NCI-H1694 (cell line): ENCODE results near the gene PDPN.
"Not testable (repeated sequence)": the region's sequence is repeated elsewhere in the genome, so short reads cannot be mapped to it uniquely, and the experiment has no call there.

ENCODE experiments used
- DNase-seq: peaks from one replicate; lab custom pipeline; 2025; lab: John Stamatoyannopoulos, UW

PDPN gene

GRCh38 chr1:13583595-13583965, at the start of gene PDPN:
Gene PDPN (plus strand): TSS chr1:13583832. CDS start chr1:13584034, 202 bp downstream.
- no peak for DNase-seq

GRCh38 chr1:13535227-13535626, 48.4 kb upstream of the PDPN start:
- no peak for DNase-seq

- no peak for DNase-seq
Observed at GRCh38 chr1:13536571-13536970, 47.1 kb upstream of the PDPN start.

- no peak for DNase-seq
Observed at GRCh38 chr1:13538832-13539231, 44.8 kb upstream of the PDPN start.

GRCh38 chr1:13539683-13540082, 43.9 kb upstream of the PDPN start:
- DNase-seq = no peak

- no peak for DNase-seq
Observed at GRCh38 chr1:13540866-13541265, 42.8 kb upstream of the PDPN start.

GRCh38 chr1:13541435-13542215, 42.0 kb upstream of the PDPN start:
- no peak for DNase-seq

GRCh38 chr1:13543451-13544220, 40.0 kb upstream of the PDPN start:
- peak; percentile 1 for DNase-seq

GRCh38 chr1:13544221-13544556, 39.4 kb upstream of the PDPN start:
- no peak for DNase-seq

- DNase-seq = no peak
Observed at GRCh38 chr1:13546791-13547190, 36.8 kb upstream of the PDPN start.

- no peak for DNase-seq
Observed at GRCh38 chr1:13548281-13548680, 35.4 kb upstream of the PDPN start.

- DNase-seq = no peak
Observed at GRCh38 chr1:13549021-13549420, 34.6 kb upstream of the PDPN start.

GRCh38 chr1:13549521-13549920, 34.1 kb upstream of the PDPN start:
- no peak for DNase-seq

- no peak for DNase-seq
Observed at GRCh38 chr1:13550663-13551062, 33.0 kb upstream of the PDPN start.

GRCh38 chr1:13554798-13555197, 28.8 kb upstream of the PDPN start:
- DNase-seq = no peak

- no peak for DNase-seq
Observed at GRCh38 chr1:13556224-13556764, 27.3 kb upstream of the PDPN start.

GRCh38 chr1:13560541-13560940, 23.1 kb upstream of the PDPN start:
- DNase-seq = no peak

GRCh38 chr1:13562981-13563380, 20.7 kb upstream of the PDPN start:
- DNase-seq = not testable (repeated sequence)

GRCh38 chr1:13564073-13564472, 19.6 kb upstream of the PDPN start:
- DNase-seq = no peak

GRCh38 chr1:13570435-13570834, 13.2 kb upstream of the PDPN start:
- DNase-seq = not testable (repeated sequence)

GRCh38 chr1:13570924-13571323, 12.7 kb upstream of the PDPN start:
- no peak for DNase-seq

GRCh38 chr1:13573586-13573985, 10.0 kb upstream of the PDPN start:
- no peak for DNase-seq

- no peak for DNase-seq
Observed at GRCh38 chr1:13576926-13577325, 6.7 kb upstream of the PDPN start.
